ENCODE data around the gene PKD1. TPM values are rescaled to one million over a fixed set of nuclear protein-coding genes. Genes with fewer than 3 reads are reported as not detected.

The PKD1 gene
- total and polyA plus RNA-seq, 2 of the 13 experiments (the other 11 are each of a cell fraction or from before 2014, with no cell fraction given): 22.1 to 23.0 TPM

DNA sequence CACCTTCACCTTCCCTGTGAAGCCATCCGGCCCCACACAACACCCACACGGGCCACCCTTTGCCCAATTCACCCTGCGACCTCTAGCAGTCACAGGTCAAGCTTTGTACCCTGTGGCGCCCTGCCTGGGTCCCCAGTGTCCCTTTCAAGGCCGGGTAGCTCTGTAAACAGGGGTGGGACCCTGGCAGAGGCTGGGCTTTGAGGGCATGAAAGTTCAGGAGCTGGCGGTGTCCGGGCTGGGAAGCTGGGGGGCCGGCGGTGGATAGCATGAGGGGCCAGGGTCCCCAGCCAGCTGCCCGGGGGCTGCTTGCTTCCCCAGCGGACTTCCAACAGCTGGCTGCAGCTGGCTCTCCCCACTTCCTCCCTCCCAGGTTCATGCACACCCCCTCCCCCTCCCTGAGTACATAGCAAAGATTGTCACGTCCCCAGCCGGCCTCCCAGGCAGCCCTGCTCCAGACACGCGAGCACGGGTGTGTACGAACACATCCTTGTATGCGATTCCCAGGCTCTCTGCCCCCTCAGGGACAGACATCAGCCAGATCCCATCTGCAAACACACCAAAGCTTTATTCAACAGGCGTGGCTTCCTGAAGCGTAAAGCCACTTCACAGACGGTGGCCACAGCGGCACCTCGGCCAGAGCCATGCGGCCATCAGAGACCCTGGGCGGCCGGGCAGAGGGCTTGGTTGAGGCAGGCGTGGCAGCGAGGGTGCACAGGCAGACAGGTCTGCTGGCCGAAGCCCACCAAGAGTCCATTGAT, 96.2 kb downstream of the PKD1 start (continued):
- TF ChIP-seq, protein P1, sequence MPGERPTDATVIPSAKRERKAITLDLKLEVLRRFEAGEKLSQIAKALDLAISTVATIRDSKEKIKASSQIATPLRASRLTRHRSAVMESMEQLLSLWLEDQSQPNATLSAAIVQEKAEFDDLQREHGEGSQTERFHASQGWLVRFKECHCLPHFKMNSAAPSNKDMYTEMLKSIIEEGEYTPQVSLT (CRISPR knock-in tag; IDR thresholded peaks at IDR 0.05; ENCODE audit: borderline replicate concordance, low read depth): no peak
- peak; percentile 89 for TF ChIP-seq GATAD2A (CRISPR knock-in tag; IDR thresholded peaks at IDR 0.05)
- TF ChIP-seq ZNF773 (CRISPR knock-in tag; IDR thresholded peaks at IDR 0.05; ENCODE audit: borderline replicate concordance): peak; percentile 81; the same call in 1 of the 2 replicates
- TF ChIP-seq ISX (CRISPR knock-in tag; conservative IDR thresholded peaks at IDR 0.05): no peak
- TF ChIP-seq YY1 (IDR thresholded peaks at IDR 0.05; ENCODE audit: insufficient read depth, insufficient replicate concordance, low read depth, low read length): no peak
- TF ChIP-seq ZBTB7B (CRISPR knock-in tag; IDR thresholded peaks at IDR 0.05): peak; percentile 91
- no peak for TF ChIP-seq TCF7L2 (IDR thresholded peaks at IDR 0.05; ENCODE audit: low read depth, low read length)
- TF ChIP-seq, protein P2, sequence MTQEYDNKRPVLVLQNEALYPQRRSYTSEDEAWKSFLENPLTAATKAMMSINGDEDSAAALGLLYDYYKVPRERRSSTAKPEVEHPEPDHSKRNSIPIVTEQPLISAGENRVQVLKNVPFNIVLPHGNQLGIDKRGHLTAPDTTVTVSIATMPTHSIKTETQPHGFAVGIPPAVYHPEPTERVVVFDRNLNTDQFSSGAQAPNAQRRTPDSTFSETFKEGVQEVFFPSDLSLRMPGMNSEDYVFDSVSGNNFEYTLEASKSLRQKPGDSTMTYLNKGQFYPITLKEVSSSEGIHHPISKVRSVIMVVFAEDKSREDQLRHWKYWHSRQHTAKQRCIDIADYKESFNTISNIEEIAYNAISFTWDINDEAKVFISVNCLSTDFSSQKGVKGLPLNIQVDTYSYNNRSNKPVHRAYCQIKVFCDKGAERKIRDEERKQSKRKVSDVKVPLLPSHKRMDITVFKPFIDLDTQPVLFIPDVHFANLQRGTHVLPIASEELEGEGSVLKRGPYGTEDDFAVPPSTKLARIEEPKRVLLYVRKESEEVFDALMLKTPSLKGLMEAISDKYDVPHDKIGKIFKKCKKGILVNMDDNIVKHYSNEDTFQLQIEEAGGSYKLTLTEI (CRISPR knock-in tag; conservative IDR thresholded peaks at IDR 0.05): no peak
- TF ChIP-seq WIZ (CRISPR knock-in tag; IDR thresholded peaks at IDR 0.05): no peak
- TF ChIP-seq MBD4 (IDR thresholded peaks at IDR 0.05; ENCODE audit: borderline replicate concordance, low read length): no peak
- TF ChIP-seq KAT7 (CRISPR knock-in tag; IDR thresholded peaks at IDR 0.05; ENCODE audit: borderline replicate concordance): 0 out of 2 replicates have a peak, but pooled peaks have one; percentile 50
- TF ChIP-seq RORA (CRISPR knock-in tag; IDR thresholded peaks at IDR 0.05): no peak
- no peak for TF ChIP-seq ZNF180 (CRISPR knock-in tag; IDR thresholded peaks at IDR 0.05; ENCODE audit: borderline replicate concordance, low read depth)
- TF ChIP-seq SMAD3 (CRISPR knock-in tag; IDR thresholded peaks at IDR 0.05): 0 out of 2 replicates have a peak, but pooled peaks have one; percentile 61
- 0 out of 2 replicates have a peak, but pooled peaks have one; percentile 34 for TF ChIP-seq ZNF780A (CRISPR knock-in tag; IDR thresholded peaks at IDR 0.05)
- TF ChIP-seq ZNF33A (CRISPR knock-in tag; IDR thresholded peaks at IDR 0.05; ENCODE audit: borderline replicate concordance): no peak; the same call in 1 of the 2 replicates
- TF ChIP-seq, protein P3, sequence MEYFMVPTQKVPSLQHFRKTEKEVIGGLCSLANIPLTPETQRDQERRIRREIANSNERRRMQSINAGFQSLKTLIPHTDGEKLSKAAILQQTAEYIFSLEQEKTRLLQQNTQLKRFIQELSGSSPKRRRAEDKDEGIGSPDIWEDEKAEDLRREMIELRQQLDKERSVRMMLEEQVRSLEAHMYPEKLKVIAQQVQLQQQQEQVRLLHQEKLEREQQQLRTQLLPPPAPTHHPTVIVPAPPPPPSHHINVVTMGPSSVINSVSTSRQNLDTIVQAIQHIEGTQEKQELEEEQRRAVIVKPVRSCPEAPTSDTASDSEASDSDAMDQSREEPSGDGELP (IDR thresholded peaks at IDR 0.05; ENCODE audit: borderline replicate concordance, low read depth): peak; percentile 96
- 0 out of 2 replicates have a peak, but pooled peaks have one; percentile 42 for TF ChIP-seq ELF4 (CRISPR knock-in tag; IDR thresholded peaks at IDR 0.05; ENCODE audit: borderline replicate concordance)
- no peak for TF ChIP-seq NAIF1 (CRISPR knock-in tag; IDR thresholded peaks at IDR 0.05; ENCODE audit: borderline replicate concordance)
- TF ChIP-seq ZNF160 (CRISPR knock-in tag; IDR thresholded peaks at IDR 0.05): no peak; the same call in 1 of the 2 replicates
- peak; percentile 71; the same call in 1 of the 2 replicates for TF ChIP-seq GFI1 (CRISPR knock-in tag; IDR thresholded peaks at IDR 0.05; ENCODE audit: borderline replicate concordance)
- no peak for TF ChIP-seq JUND (CRISPR knock-in tag; IDR thresholded peaks at IDR 0.05)
- TF ChIP-seq ZNF121 (CRISPR knock-in tag; IDR thresholded peaks at IDR 0.05): no peak
- no peak for TF ChIP-seq NR1H2 (CRISPR knock-in tag; IDR thresholded peaks at IDR 0.05; ENCODE audit: borderline replicate concordance, low read depth)
- TF ChIP-seq, protein P4, sequence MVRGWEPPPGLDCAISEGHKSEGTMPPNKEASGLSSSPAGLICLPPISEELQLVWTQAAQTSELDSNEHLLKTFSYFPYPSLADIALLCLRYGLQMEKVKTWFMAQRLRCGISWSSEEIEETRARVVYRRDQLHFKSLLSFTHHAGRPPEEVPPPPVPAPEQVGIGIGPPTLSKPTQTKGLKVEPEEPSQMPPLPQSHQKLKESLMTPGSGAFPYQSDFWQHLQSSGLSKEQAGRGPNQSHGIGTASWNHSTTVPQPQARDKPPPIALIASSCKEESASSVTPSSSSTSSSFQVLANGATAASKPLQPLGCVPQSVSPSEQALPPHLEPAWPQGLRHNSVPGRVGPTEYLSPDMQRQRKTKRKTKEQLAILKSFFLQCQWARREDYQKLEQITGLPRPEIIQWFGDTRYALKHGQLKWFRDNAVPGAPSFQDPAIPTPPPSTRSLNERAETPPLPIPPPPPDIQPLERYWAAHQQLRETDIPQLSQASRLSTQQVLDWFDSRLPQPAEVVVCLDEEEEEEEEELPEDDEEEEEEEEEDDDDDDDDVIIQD (CRISPR knock-in tag; IDR thresholded peaks at IDR 0.05; ENCODE audit: low read depth): no peak
- no peak for TF ChIP-seq TBP (CRISPR knock-in tag; IDR thresholded peaks at IDR 0.05)
- TF ChIP-seq SYNCRIP (IDR thresholded peaks at IDR 0.05; ENCODE audit: insufficient read depth, low read depth, low read length): no peak
